ENCODE data around the gene SEC22A.
"Not testable (repeated sequence)": the region's sequence is repeated elsewhere in the genome, so short reads cannot be mapped to it uniquely, and the experiment has no call there.

Gene SEC22A

GRCh38 chr3:123180791-123181190 is 21.0 kb upstream of the SEC22A start:
- DNase-seq: no peak

- no peak for DNase-seq
Measured at GRCh38 chr3:123186695-123187094, 15.0 kb upstream of the SEC22A start.

GRCh38 chr3:123188058-123188457 is 13.7 kb upstream of the SEC22A start:
- DNase-seq: no peak

GRCh38 chr3:123193448-123194101 is 8.2 kb upstream of the SEC22A start:
- DNase-seq: no peak

GRCh38 chr3:123194552-123194951 is 7.2 kb upstream of the SEC22A start:
- no peak for DNase-seq

GRCh38 chr3:123198372-123198771 is 3.4 kb upstream of the SEC22A start:
- no peak for DNase-seq

GRCh38 chr3:123201223-123201556 is 553 bp upstream of the SEC22A start:
- DNase-seq: no peak

- DNase-seq: no peak
Measured at GRCh38 chr3:123202451-123202850, 708 bp downstream of the SEC22A start.

- no peak for DNase-seq
Measured at GRCh38 chr3:123218990-123219389, 17.2 kb downstream of the SEC22A start.

- DNase-seq: not testable (repeated sequence)
Measured at GRCh38 chr3:123221369-123221768, 19.6 kb downstream of the SEC22A start.

GRCh38 chr3:123225016-123225415 is 23.3 kb downstream of the SEC22A start:
- no peak for DNase-seq

GRCh38 chr3:123226549-123226948 is 24.8 kb downstream of the SEC22A start:
- no peak for DNase-seq

GRCh38 chr3:123229145-123229544 is 27.4 kb downstream of the SEC22A start:
- DNase-seq: no peak

- no peak for DNase-seq
Measured at GRCh38 chr3:123236902-123237301, 35.2 kb downstream of the SEC22A start.

- not testable (repeated sequence) for DNase-seq
Measured at GRCh38 chr3:123239186-123239585, 37.4 kb downstream of the SEC22A start.

GRCh38 chr3:123239756-123240155 is 38.0 kb downstream of the SEC22A start:
- DNase-seq: no peak

GRCh38 chr3:123244128-123244527 is 42.4 kb downstream of the SEC22A start:
- DNase-seq: peak; percentile 25 to 35

GRCh38 chr3:123246866-123247265 is 45.1 kb downstream of the SEC22A start:
- no peak for DNase-seq

GRCh38 chr3:123256256-123256655 is 54.5 kb downstream of the SEC22A start:
- no peak for DNase-seq

- no peak for DNase-seq
Measured at GRCh38 chr3:123258359-123258758, 56.6 kb downstream of the SEC22A start.

- no peak for DNase-seq
Measured at GRCh38 chr3:123258811-123259420, 57.2 kb downstream of the SEC22A start.

GRCh38 chr3:123261666-123262065 is 59.9 kb downstream of the SEC22A start:
- DNase-seq: no peak

- DNase-seq: no peak
Measured at GRCh38 chr3:123262226-123262625, 60.5 kb downstream of the SEC22A start.

GRCh38 chr3:123262868-123263267 is 61.1 kb downstream of the SEC22A start:
- no peak for DNase-seq

- DNase-seq: no peak
Measured at GRCh38 chr3:123263941-123264340, 62.2 kb downstream of the SEC22A start.

All from activated CD4-positive, alpha-beta T cell treated with anti-CD3 and anti-CD28 coated beads for 4 hours (primary cell).